ENCODE measurements around the gene LRRC2. TPM values are rescaled to one million over a fixed set of nuclear protein-coding genes. Genes with fewer than 3 reads are reported as not detected.
"Not testable (repeated sequence)": the region's sequence is repeated elsewhere in the genome, so short reads cannot be mapped to it uniquely, and the experiment has no call there.

Gene LRRC2
- total RNA-seq, 2 donors from 2014 or later = 0.19 TPM; not detected in 1

- DNase-seq = no peak
- H3K4me3 Mint-ChIP-seq = no peak overlapping the region
- H3K4me1 Mint-ChIP-seq (ENCODE audit: low read depth) = peaks cover 8% of the 10 kb centered on the region
- H3K9me3 Mint-ChIP-seq = no peaks in the 10 kb centered on the region
- no peak overlapping the region for H3K27ac Mint-ChIP-seq
- ATAC-seq (replicated peaks in 1 of 2) = no peak
- no peaks in the 10 kb centered on the region for H3K36me3 Mint-ChIP-seq (ENCODE audit: insufficient read depth in 2 of 2)
- H3K27me3 Mint-ChIP-seq (ENCODE audit: low read depth) = no peaks in the 10 kb centered on the region
Measured at GRCh38 chr3:46523556-46523955, 42.5 kb downstream of the LRRC2 start.

GRCh38 chr3:46522201-46522600 lies 43.9 kb downstream of the LRRC2 start:
- H3K36me3 Mint-ChIP-seq (ENCODE audit: insufficient read depth in 2 of 2); ATAC-seq (replicated peaks in 1 of 2); H3K27me3 Mint-ChIP-seq (ENCODE audit: low read depth); H3K9me3 Mint-ChIP-seq; H3K4me3 Mint-ChIP-seq; DNase-seq; H3K27ac Mint-ChIP-seq; H3K4me1 Mint-ChIP-seq (ENCODE audit: low read depth): not testable (repeated sequence)

GRCh38 chr3:46521096-46521495 lies 45.0 kb downstream of the LRRC2 start:
- Mint-ChIP-seq H3K4me1 (ENCODE audit: low read depth) (peaks cover 8% of the 10 kb centered on the region), H3K36me3 (ENCODE audit: insufficient read depth in 2 of 2) (no peaks in the 10 kb centered on the region), H3K4me3 (no peak overlapping the region), H3K27me3 (ENCODE audit: low read depth) (no peaks in the 10 kb centered on the region), H3K9me3 (no peaks in the 10 kb centered on the region), H3K27ac (no peak overlapping the region)
- ATAC-seq (replicated peaks in 1 of 2) (no peak), DNase-seq (no peak)

- H3K27me3 Mint-ChIP-seq (ENCODE audit: low read depth) = no peaks in the 10 kb centered on the region
- no peaks in the 10 kb centered on the region for H3K36me3 Mint-ChIP-seq (ENCODE audit: insufficient read depth in 2 of 2)
- ATAC-seq (replicated peaks in 1 of 2) = no peak
- DNase-seq = no peak
- H3K4me1 Mint-ChIP-seq (ENCODE audit: low read depth) = peaks cover 9% of the 10 kb centered on the region
- H3K9me3 Mint-ChIP-seq = no peaks in the 10 kb centered on the region
- no peak overlapping the region for H3K27ac Mint-ChIP-seq
- no peak overlapping the region for H3K4me3 Mint-ChIP-seq
Measured at GRCh38 chr3:46520531-46520930, 45.6 kb downstream of the LRRC2 start.

GRCh38 chr3:46519952-46520351 lies 46.1 kb downstream of the LRRC2 start:
- ATAC-seq (replicated peaks in 1 of 2) (no peak), DNase-seq (no peak)
- Mint-ChIP-seq H3K4me3 (no peak overlapping the region), H3K4me1 (ENCODE audit: low read depth) (peaks cover 9% of the 10 kb centered on the region), H3K36me3 (ENCODE audit: insufficient read depth in 2 of 2) (no peaks in the 10 kb centered on the region), H3K27me3 (ENCODE audit: low read depth) (no peaks in the 10 kb centered on the region), H3K27ac (no peak overlapping the region), H3K9me3 (no peaks in the 10 kb centered on the region)

GRCh38 chr3:46517784-46518181 lies 48.3 kb downstream of the LRRC2 start:
- ATAC-seq (replicated peaks in 1 of 2) (no peak), DNase-seq (no peak)
- Mint-ChIP-seq H3K4me1 (ENCODE audit: low read depth) (peaks cover 9% of the 10 kb centered on the region), H3K27ac (no peak overlapping the region), H3K4me3 (no peak overlapping the region), H3K27me3 (ENCODE audit: low read depth) (no peaks in the 10 kb centered on the region), H3K36me3 (ENCODE audit: insufficient read depth in 2 of 2) (no peaks in the 10 kb centered on the region), H3K9me3 (no peaks in the 10 kb centered on the region)

GRCh38 chr3:46517016-46517783 lies 48.9 kb downstream of the LRRC2 start:
- Mint-ChIP-seq H3K27ac (no peak overlapping the region), H3K27me3 (ENCODE audit: low read depth) (no peaks in the 10 kb centered on the region), H3K4me1 (ENCODE audit: low read depth) (peaks cover 9% of the 10 kb centered on the region), H3K9me3 (no peaks in the 10 kb centered on the region), H3K4me3 (no peak overlapping the region), H3K36me3 (ENCODE audit: insufficient read depth in 2 of 2) (no peaks in the 10 kb centered on the region)
- DNase-seq = no peak
- ATAC-seq (replicated peaks in 1 of 2) = peak; percentile 56 to 67

GRCh38 chr3:46516521-46516920 lies 49.6 kb downstream of the LRRC2 start:
- H3K4me1 Mint-ChIP-seq (ENCODE audit: low read depth) = peaks cover 9% of the 10 kb centered on the region
- H3K36me3 Mint-ChIP-seq (ENCODE audit: insufficient read depth in 2 of 2) = no peaks in the 10 kb centered on the region
- no peaks in the 10 kb centered on the region for H3K27me3 Mint-ChIP-seq (ENCODE audit: low read depth)
- H3K4me3 Mint-ChIP-seq = no peak overlapping the region
- H3K9me3 Mint-ChIP-seq = no peaks in the 10 kb centered on the region
- ATAC-seq (replicated peaks in 1 of 2) = no peak
- no peak overlapping the region for H3K27ac Mint-ChIP-seq
- no peak for DNase-seq

- H3K4me3 Mint-ChIP-seq = no peak overlapping the region
- ATAC-seq (replicated peaks in 1 of 2) (no peak), DNase-seq (no peak)
- no peaks in the 10 kb centered on the region for H3K36me3 Mint-ChIP-seq (ENCODE audit: insufficient read depth in 2 of 2)
- H3K4me1 Mint-ChIP-seq (ENCODE audit: low read depth) = peaks cover 9% of the 10 kb centered on the region
- no peak overlapping the region for H3K27ac Mint-ChIP-seq
- H3K27me3 Mint-ChIP-seq (ENCODE audit: low read depth) = no peaks in the 10 kb centered on the region
- no peaks in the 10 kb centered on the region for H3K9me3 Mint-ChIP-seq
Measured at GRCh38 chr3:46512191-46512749, 53.8 kb downstream of the LRRC2 start.

GRCh38 chr3:46509661-46510187 lies 56.4 kb downstream of the LRRC2 start:
- no peak for DNase-seq
- Mint-ChIP-seq H3K27ac (no peak overlapping the region), H3K4me1 (ENCODE audit: low read depth) (peaks cover 9% of the 10 kb centered on the region), H3K9me3 (peaks cover 0 to 2% of the 10 kb centered on the region in 2 donors), H3K36me3 (ENCODE audit: insufficient read depth in 2 of 2) (peaks cover 0 to 2% of the 10 kb centered on the region in 2 donors), H3K27me3 (ENCODE audit: low read depth) (no peaks in the 10 kb centered on the region), H3K4me3 (no peak overlapping the region)
- ATAC-seq (replicated peaks in 1 of 2) = no peak

- H3K4me3 Mint-ChIP-seq = no peak overlapping the region
- peaks cover 0 to 2% of the 10 kb centered on the region in 2 donors for H3K9me3 Mint-ChIP-seq
- no peak for DNase-seq
- no peaks in the 10 kb centered on the region for H3K27me3 Mint-ChIP-seq (ENCODE audit: low read depth)
- peaks cover 0 to 2% of the 10 kb centered on the region in 2 donors for H3K36me3 Mint-ChIP-seq (ENCODE audit: insufficient read depth in 2 of 2)
- peaks cover 13% of the 10 kb centered on the region for H3K4me1 Mint-ChIP-seq (ENCODE audit: low read depth)
- H3K27ac Mint-ChIP-seq = no peak overlapping the region
- no peak for ATAC-seq (replicated peaks in 1 of 2)
Measured at GRCh38 chr3:46508850-46509591, 57.1 kb downstream of the LRRC2 start.

- Mint-ChIP-seq H3K4me1 (ENCODE audit: low read depth) (peaks cover 27% of the 10 kb centered on the region), H3K9me3 (peaks cover 0 to 2% of the 10 kb centered on the region in 2 donors), H3K27ac (no peak overlapping the region), H3K36me3 (ENCODE audit: insufficient read depth in 2 of 2) (peaks cover 0 to 2% of the 10 kb centered on the region in 2 donors), H3K4me3 (no peak overlapping the region), H3K27me3 (ENCODE audit: low read depth) (no peaks in the 10 kb centered on the region)
- ATAC-seq (replicated peaks in 1 of 2) (no peak), DNase-seq (no peak)
Measured at GRCh38 chr3:46506526-46506925, 59.6 kb downstream of the LRRC2 start.

- Mint-ChIP-seq H3K36me3 (ENCODE audit: insufficient read depth in 2 of 2) (peaks cover 0 to 2% of the 10 kb centered on the region in 2 donors), H3K9me3 (peaks cover 0 to 2% of the 10 kb centered on the region in 2 donors), H3K4me1 (ENCODE audit: low read depth) (peaks cover 29% of the 10 kb centered on the region), H3K27ac (no peak overlapping the region), H3K27me3 (ENCODE audit: low read depth) (no peaks in the 10 kb centered on the region), H3K4me3 (no peak overlapping the region)
- ATAC-seq (replicated peaks in 1 of 2) = no peak
- no peak for DNase-seq
Measured at GRCh38 chr3:46505953-46506352, 60.1 kb downstream of the LRRC2 start.
